Measurements from ENCODE around the gene IGSF8.

The IGSF8 gene

GRCh38 chr1:160076295-160076694, 22.1 kb downstream of the IGSF8 start:
- no peak for DNase-seq (ENCODE audit: extremely low read depth, low read depth)
- no peak for TF ChIP-seq CTCF (IDR thresholded peaks at IDR 0.05; ENCODE audit: low read depth, low read length, missing control alignments)
- H3K4me3 ChIP-seq (replicated peaks; ENCODE audit: low read depth, low read length) = no peak overlapping the region

- no peak for TF ChIP-seq CTCF (IDR thresholded peaks at IDR 0.05; ENCODE audit: low read depth, low read length, missing control alignments)
- H3K4me3 ChIP-seq (replicated peaks; ENCODE audit: low read depth, low read length) = no peak overlapping the region
- no peak for DNase-seq (ENCODE audit: extremely low read depth, low read depth)
Observed at GRCh38 chr1:160075836-160076235, 22.6 kb downstream of the IGSF8 start.

GRCh38 chr1:160074865-160075264, 23.6 kb downstream of the IGSF8 start:
- TF ChIP-seq CTCF (IDR thresholded peaks at IDR 0.05; ENCODE audit: low read depth, low read length, missing control alignments) = no peak
- H3K4me3 ChIP-seq (replicated peaks; ENCODE audit: low read depth, low read length) = no peak overlapping the region
- no peak for DNase-seq (ENCODE audit: extremely low read depth, low read depth)

GRCh38 chr1:160071289-160071688, 27.1 kb downstream of the IGSF8 start:
- no peak for TF ChIP-seq CTCF (IDR thresholded peaks at IDR 0.05; ENCODE audit: low read depth, low read length, missing control alignments)
- H3K4me3 ChIP-seq (replicated peaks; ENCODE audit: low read depth, low read length) = no peak overlapping the region
- DNase-seq (ENCODE audit: extremely low read depth, low read depth) = no peak

- peak overlapping the region; percentile 33 for H3K4me3 ChIP-seq (replicated peaks; ENCODE audit: low read depth, low read length)
- DNase-seq (ENCODE audit: extremely low read depth, low read depth) = no peak
- no peak for TF ChIP-seq CTCF (IDR thresholded peaks at IDR 0.05; ENCODE audit: low read depth, low read length, missing control alignments)
Observed at GRCh38 chr1:160070243-160071163, 27.9 kb downstream of the IGSF8 start.

GRCh38 chr1:160069460-160070231, 28.8 kb downstream of the IGSF8 start, which contains the start of gene KCNJ10:
TSS of gene KCNJ10 (minus strand) at chr1:160070160. CDS start at chr1:160042532, 27,628 bp downstream.
- TF ChIP-seq CTCF (IDR thresholded peaks at IDR 0.05; ENCODE audit: low read depth, low read length, missing control alignments) = no peak
- H3K4me3 ChIP-seq (replicated peaks; ENCODE audit: low read depth, low read length) = peak within 1 kb of the TSS; percentile 33
- DNase-seq (ENCODE audit: extremely low read depth, low read depth) = no peak

Measured in HFF-Myc (cell line).